Measurements from ENCODE around the gene CBR1. TPM values are rescaled to one million over a fixed set of nuclear protein-coding genes. Genes with fewer than 3 reads are reported as not detected.
A peak's percentile ranks its signal among the peaks of the same experiment; 100 is the strongest.

The CBR1 gene
- total RNA-seq, 1 experiment from 2014 or later: 81.8 TPM

GRCh38 chr21:36080386-36080785, 10.6 kb downstream of the CBR1 start:
- no peaks in the 10 kb centered on the region for H3K36me3 ChIP-seq (ENCODE audit: insufficient read depth, low read length, poor library complexity, severe bottlenecking)
- no peaks in the 10 kb centered on the region for H3K4me1 ChIP-seq (ENCODE audit: insufficient read depth, low read length, poor library complexity, severe bottlenecking)
- no peak for DNase-seq (ENCODE audit: low spot score)
- intact Hi-C loops (cut with micrococcal nuclease; ENCODE audit: unreplicated experiment): no loop called here
- ChIA-PET CTCF (no interaction called here), POLR2A (ENCODE audit: low non-redundant PET) (no interaction called here)
- H3K9me3 ChIP-seq (ENCODE audit: low read depth, low read length, poor library complexity, severe bottlenecking): no peaks in the 10 kb centered on the region
- H3K27me3 ChIP-seq (replicated peaks; ENCODE audit: insufficient read depth, low read depth, low read length, poor library complexity): no peaks in the 10 kb centered on the region
- TF ChIP-seq, protein P1, sequence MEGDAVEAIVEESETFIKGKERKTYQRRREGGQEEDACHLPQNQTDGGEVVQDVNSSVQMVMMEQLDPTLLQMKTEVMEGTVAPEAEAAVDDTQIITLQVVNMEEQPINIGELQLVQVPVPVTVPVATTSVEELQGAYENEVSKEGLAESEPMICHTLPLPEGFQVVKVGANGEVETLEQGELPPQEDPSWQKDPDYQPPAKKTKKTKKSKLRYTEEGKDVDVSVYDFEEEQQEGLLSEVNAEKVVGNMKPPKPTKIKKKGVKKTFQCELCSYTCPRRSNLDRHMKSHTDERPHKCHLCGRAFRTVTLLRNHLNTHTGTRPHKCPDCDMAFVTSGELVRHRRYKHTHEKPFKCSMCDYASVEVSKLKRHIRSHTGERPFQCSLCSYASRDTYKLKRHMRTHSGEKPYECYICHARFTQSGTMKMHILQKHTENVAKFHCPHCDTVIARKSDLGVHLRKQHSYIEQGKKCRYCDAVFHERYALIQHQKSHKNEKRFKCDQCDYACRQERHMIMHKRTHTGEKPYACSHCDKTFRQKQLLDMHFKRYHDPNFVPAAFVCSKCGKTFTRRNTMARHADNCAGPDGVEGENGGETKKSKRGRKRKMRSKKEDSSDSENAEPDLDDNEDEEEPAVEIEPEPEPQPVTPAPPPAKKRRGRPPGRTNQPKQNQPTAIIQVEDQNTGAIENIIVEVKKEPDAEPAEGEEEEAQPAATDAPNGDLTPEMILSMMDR (conservative IDR thresholded peaks at IDR 0.05; ENCODE audit: low read depth, low read length): no peak
- TF ChIP-seq EZH2 (IDR thresholded peaks at IDR 0.05; ENCODE audit: borderline replicate concordance, low read depth, low read length, poor library complexity, severe bottlenecking): no peak
- BruUV-seq (replicated peaks): no TSS peak
- no peak overlapping the region for H3K4me3 ChIP-seq (ENCODE audit: low read depth, low read length, poor library complexity, severe bottlenecking)
- H3K27ac ChIP-seq (ENCODE audit: low read depth, low read length, poor library complexity, severe bottlenecking): no peak overlapping the region

GRCh38 chr21:36082237-36082664, 12.4 kb downstream of the CBR1 start:
- H3K4me3 ChIP-seq (ENCODE audit: low read depth, low read length, poor library complexity, severe bottlenecking): no peak overlapping the region
- no TSS peak for BruUV-seq (replicated peaks)
- TF ChIP-seq, protein P1 (conservative IDR thresholded peaks at IDR 0.05; ENCODE audit: low read depth, low read length): no peak
- no peak for TF ChIP-seq EZH2 (IDR thresholded peaks at IDR 0.05; ENCODE audit: borderline replicate concordance, low read depth, low read length, poor library complexity, severe bottlenecking)
- DNase-seq (ENCODE audit: low spot score): no peak
- no peak overlapping the region for H3K27ac ChIP-seq (ENCODE audit: low read depth, low read length, poor library complexity, severe bottlenecking)
- H3K9me3 ChIP-seq (ENCODE audit: low read depth, low read length, poor library complexity, severe bottlenecking): no peaks in the 10 kb centered on the region
- intact Hi-C loops (cut with micrococcal nuclease; ENCODE audit: unreplicated experiment): no loop called here
- ChIA-PET CTCF (interaction anchor here (0.7 kb wide), 1 partner anchor 31 kb away, joined by 5 read pairs; no protein-coding TSS in a partner anchor), POLR2A (ENCODE audit: low non-redundant PET) (no interaction called here)
- no peaks in the 10 kb centered on the region for H3K4me1 ChIP-seq (ENCODE audit: insufficient read depth, low read length, poor library complexity, severe bottlenecking)
- H3K27me3 ChIP-seq (replicated peaks; ENCODE audit: insufficient read depth, low read depth, low read length, poor library complexity): no peaks in the 10 kb centered on the region
- H3K36me3 ChIP-seq (ENCODE audit: insufficient read depth, low read length, poor library complexity, severe bottlenecking): no peaks in the 10 kb centered on the region

GRCh38 chr21:36087362-36088138, 17.7 kb downstream of the CBR1 start:
- CTCF ChIA-PET: no interaction called here
- Histone ChIP-seq H3K9me3 (ENCODE audit: low read depth, low read length, poor library complexity, severe bottlenecking) (no peaks in the 10 kb centered on the region), H3K4me3 (ENCODE audit: low read depth, low read length, poor library complexity, severe bottlenecking) (no peak overlapping the region), H3K4me1 (ENCODE audit: insufficient read depth, low read length, poor library complexity, severe bottlenecking) (no peaks in the 10 kb centered on the region), H3K27me3 (replicated peaks; ENCODE audit: insufficient read depth, low read depth, low read length, poor library complexity) (no peaks in the 10 kb centered on the region), H3K27ac (ENCODE audit: low read depth, low read length, poor library complexity, severe bottlenecking) (no peak overlapping the region), H3K36me3 (ENCODE audit: insufficient read depth, low read length, poor library complexity, severe bottlenecking) (no peaks in the 10 kb centered on the region)
- BruUV-seq (replicated peaks): no TSS peak
- intact Hi-C loops (cut with micrococcal nuclease; ENCODE audit: unreplicated experiment): no loop called here
- TF ChIP-seq, protein P1 (conservative IDR thresholded peaks at IDR 0.05; ENCODE audit: low read depth, low read length): peak; percentile 40
- no peak for TF ChIP-seq EZH2 (IDR thresholded peaks at IDR 0.05; ENCODE audit: borderline replicate concordance, low read depth, low read length, poor library complexity, severe bottlenecking)
- POLR2A ChIA-PET (ENCODE audit: low non-redundant PET): interaction anchor here (0.6 kb wide), 1 partner anchor 172 kb away, joined by 3 read pairs; no protein-coding TSS in a partner anchor
- no peak for DNase-seq (ENCODE audit: low spot score)

Measured in A673 (cell line).